RPMI8226 (cell line): Measurements from ENCODE around the gene KIF13A.
"Not testable (repeated sequence)": the region's sequence is repeated elsewhere in the genome, so short reads cannot be mapped to it uniquely, and the experiment has no call there.

Experiments
- DNase-seq: peaks from one replicate; pipeline ENCODE4 v3.0.0-alpha.2; 2015

Gene KIF13A

DNA sequence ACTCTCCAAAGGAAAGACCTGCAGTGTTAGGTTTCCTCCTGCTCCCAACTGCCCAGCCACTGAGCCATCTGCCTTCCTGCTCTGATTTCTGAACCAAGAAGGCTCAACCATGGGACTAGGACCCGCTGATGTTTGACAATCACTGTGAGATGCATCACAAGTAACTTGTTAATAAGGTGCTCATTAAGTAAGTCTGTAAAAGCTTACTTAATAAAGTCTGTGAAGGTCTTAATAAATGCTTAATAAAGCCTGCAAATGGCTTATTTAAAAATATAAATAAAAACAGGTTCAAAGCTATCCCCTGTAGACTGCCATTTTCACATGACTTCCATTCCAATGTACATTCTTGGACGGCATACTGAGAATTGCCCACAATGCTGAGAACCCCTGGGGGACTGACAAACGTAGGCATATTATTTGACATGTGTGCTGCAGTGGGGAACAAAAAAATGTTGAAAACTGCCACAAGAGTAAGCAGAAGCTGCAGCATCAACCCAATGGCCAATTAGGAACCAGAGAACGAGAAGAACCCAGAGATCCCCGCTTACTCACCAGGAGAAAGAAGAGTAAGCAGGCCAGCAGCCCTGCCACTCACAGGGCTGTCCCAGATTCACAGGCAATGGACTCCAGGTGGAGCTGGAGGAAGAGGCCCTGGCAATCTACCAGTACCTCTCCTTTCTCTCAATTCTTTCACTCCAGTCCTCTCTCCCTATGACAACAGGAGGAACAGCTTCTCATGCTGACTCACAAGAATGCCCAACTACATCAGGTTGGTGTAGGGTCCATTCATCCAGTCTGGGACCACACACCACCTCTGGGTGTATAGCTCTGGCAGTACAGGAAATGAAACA is 19.5 kb downstream of the KIF13A start:
- no peak for DNase-seq

DNA sequence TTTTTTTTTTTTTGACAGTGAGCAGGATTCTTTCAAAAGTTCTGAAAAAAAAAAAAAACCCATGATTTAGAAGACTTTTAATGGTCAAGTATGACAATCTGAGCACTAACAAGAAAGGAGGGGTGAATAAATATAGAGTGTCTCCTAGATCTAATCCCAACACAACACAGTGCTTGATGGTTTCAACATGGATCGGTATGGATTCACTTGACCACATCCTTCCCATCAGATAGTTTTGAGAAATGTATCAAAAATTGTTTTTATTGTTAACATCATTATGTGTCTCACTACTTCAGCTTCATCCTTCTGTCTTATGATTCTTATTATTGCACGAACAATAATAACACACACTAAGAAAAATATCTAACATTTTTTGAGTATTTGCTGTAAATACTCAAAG is 21.0 kb downstream of the KIF13A start:
- no peak for DNase-seq

DNA sequence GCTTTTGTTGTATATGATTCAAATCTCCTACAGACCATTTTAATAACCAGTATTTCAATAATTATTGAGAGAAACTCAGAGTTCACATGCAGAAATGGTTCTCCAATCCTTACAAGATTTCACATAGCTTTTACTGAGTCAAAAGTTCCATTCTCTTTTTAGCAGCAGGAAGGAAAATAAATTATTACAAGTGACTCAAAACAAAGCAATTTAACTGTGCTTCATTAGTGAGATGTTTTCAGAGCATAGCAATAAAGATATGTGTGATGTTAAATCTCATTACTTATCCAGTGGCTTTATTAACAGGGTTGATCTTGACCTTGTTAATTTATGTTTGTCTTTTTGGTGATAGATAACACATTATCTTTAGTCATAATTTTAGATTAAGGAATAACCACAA is 22.0 kb downstream of the KIF13A start:
- DNase-seq = no peak

DNA sequence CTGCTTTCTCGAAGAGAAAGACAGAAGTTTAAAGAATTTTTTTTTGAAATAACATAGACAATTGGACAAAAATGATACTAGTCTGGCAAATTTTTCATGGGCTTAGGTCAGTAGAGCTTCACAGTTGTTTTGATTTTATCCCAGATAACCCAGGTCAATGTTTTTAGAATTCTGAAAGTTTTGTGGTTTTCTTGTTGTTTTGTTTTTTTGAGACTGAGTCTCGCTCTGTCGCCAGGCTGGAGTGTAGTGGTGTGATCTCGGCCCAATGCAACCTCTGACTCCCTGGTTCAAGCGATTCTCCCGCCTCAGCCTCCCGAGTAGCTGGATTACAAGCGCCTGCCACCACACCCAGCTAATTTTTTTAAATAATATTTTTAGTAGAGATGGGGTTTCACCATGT is 22.8 kb downstream of the KIF13A start:
- DNase-seq = no peak

DNA sequence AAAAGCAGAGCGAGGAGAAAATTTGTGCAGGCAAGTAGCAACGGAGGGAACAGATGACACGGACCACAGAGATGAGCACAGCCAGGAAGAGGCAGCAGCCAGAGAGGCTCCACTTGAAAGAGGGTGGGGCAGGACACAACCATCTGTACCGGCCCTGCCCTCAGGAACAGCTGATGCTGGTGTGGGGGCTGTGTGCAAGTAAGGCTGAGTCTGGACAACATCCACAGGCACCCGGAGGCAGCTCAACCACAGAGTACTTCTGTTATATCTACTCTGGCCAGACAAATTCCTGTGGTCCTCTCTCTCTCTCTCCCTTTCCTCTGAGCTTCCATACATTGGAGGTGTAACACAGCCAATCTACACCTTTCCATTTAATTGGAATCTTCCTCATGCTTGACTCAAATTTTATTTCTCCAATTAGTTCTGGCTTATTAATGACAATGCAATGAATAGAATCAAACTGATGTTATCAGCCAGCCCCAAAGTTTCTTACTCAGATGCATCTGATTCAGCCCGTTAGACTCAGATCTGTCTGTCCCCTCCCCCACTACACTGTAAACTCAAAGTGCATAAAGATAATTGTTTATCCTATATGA is 24.9 kb downstream of the KIF13A start:
- DNase-seq = peak; percentile 68

DNA sequence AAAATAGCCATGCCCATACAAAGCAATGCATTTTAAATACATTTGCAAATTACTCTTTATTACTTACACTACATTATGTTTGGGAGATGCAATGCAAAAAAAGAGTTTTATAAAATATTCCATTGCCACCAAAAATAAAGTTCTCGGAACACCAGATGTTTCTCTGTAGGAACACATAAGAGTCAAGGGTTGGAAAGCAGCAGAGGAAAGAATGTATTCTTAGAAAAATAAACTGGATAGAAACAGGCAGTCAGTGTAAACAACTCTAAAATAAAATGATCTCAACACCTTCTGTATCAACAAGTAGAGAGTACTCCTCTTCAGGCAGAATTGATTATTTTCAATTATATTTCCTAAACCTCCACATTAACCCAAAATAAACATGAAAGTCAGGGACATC is 28.1 kb downstream of the KIF13A start:
- DNase-seq = no peak

DNA sequence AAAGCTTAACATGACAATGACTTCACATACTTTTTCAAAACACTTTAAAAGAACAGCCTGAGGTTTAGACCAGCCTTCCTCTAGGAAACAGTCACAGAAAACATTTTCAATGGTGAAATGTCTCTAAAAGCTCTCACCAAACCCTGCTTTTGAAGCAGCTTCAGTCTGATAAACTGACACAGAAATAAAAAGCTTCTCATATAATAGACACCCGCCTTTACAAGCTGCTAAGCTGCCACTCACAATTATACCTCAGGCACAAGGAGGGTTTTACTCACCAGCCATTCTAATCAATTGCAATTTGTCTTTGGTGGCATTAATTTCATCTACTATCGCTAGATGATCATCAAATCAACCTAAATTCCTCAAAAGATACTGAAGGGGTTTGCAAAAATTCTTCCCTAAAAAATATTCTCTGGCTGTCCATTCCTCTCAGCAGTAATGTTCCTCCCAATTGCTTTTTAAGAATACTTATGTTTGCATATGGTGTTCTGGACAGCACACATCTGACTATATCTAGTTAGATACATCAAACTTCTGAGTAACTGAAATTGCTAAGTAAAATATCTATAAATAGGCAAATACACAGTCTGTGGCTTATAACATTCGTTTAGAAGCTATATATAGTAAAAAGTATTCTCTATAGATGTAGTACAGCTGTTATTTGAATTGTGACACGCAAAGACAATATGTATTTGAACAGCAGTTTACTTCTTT is 29.4 kb downstream of the KIF13A start:
- no peak for DNase-seq

DNA sequence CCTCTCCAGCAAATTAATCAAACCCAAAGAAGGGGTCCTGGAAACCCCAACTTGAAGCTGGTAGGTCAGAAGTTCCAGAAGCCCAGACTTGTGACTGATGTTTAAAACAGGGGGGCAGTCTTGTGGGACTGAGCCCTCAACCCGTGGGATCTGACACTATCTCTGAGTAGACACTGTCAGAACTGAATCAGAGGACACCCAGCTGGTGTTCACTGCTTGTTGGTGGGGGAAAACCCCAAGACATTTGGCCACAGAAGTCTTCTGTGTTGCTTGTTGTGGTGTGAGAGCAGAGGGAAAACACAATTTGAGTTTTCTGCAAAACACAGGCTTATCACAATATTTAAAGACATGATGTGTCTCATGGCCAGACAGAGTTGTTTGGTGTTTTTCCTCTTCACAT is 29.9 kb downstream of the KIF13A start:
- no peak for DNase-seq

DNA sequence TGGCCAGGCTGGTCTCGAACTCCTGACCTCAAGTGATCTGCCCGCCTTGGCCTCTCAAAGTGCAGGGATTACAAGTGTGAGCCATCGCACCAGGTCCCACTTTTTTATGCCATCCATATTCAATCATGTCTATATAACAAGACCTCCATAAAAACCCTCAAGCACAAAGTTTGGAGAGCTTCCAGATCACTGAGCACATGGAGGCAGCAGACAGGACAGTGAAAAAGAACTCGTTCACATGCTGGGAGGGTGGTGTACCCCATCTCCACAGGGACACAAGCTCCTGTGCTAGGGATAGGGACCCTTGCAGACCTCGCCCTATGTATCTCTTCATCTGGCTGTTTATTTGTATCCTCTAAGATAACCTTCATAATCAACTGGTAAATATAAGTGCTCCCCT is 30.3 kb downstream of the KIF13A start:
- DNase-seq = no peak

DNA sequence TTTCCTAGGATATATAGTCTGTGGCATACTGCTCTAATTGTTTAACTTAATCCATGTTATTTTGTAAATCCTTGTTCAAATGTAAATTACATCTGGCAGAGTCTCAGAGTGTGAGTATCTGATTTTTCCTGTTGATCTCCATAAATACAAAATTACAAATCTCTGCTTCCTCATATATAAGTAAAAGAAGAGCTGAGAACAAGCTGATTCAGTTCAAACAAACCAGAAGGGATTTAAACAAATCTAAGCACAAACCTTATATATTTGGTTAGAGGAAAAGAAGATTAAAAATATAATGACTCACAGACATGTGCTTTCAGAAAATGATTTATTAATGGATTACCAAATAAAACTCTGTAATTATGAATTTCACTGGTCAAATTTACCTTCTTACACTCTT is 37.3 kb downstream of the KIF13A start:
- no peak for DNase-seq

DNA sequence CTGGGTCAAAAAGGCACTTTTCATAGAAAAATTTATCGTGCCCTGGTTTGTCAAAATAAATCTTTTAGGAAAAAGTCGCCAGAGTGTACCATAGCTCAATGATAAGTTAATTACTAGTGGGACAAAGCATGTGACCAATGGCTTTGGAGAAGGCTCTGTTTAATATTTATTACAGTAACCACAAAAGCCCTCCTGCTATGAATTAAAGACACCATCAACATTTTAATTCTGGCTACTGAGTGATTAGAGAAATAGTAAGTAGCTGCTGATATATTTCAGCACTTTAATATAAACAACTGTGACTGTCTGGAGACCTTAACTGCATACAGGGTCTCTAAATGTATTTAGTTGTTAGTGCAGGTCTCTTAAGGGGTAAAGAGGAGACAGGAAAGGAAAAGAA is 38.3 kb downstream of the KIF13A start:
- no peak for DNase-seq

DNA sequence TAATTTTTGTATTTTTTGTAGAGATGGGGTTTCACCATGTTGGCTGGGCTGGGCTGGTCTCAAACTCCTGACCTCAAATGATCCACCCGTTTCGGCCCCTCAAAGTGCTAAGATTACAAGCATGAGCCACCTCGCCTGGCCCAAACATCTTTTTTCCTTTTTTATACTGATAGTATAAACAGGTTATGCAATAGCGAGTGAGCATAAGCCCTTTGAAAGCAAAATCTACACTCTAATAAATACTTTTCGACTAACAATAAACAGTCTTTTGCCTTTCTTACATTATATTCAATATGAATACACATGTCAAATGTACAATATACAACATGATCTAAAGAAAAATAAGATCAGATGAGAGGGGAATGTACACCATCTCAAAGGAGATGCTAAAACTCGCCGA is 38.7 kb downstream of the KIF13A start:
- no peak for DNase-seq

DNA sequence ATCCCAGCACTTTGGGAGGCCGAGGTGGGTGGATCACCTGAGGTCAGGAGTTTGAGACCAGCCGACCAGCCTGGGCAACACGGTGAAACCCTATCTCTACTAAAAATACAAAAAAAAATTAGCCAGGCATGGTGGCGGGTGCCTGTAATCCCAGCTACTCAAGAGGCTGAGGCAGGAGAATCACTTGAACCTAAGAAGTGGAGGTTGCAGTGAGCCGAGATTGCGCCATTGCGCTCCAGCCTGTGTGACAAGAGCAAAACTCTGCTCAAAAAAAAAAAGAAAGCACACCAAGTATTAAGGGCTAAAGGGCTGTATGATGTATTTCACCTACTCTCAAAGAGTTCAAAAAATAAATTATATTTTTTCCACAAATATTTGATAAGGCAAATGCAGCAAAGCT is 39.9 kb downstream of the KIF13A start:
- not testable (repeated sequence) for DNase-seq

DNA sequence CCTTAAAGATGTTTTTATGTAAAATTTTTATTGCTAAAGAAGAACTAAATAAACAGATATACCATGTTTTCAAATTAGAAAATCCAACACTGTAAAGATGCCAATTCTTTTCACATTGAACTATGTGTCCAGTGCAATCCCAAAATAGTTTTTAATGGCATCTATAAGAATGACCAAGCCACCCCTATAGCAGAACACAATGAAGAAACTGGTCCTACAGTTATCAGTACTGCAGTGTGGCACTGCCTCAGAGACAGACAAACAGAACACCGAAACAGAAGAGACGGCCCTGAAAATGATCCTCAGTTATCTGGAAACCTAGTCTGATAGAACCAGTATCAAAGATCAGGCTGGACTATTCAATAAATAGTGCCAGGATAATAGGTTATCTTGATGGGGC is 41.9 kb downstream of the KIF13A start:
- no peak for DNase-seq

DNA sequence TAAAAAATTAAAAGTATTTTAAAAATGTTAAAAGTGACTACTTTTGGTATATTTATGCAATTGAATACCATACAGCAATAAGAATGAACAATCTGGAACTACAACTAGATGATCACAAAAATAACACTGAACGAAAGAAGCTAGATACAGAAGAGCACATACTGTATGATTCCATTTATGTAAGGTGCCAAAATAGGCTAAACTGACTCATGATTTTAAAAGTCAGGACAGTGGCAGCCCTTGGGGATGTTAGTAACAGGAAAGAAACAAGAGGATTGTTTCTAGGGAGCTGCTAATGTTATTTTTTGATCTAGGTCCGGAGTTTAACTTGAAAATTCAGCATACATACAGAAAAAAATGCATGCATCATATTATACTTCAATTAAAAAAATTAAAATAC is 42.3 kb downstream of the KIF13A start:
- no peak for DNase-seq

DNA sequence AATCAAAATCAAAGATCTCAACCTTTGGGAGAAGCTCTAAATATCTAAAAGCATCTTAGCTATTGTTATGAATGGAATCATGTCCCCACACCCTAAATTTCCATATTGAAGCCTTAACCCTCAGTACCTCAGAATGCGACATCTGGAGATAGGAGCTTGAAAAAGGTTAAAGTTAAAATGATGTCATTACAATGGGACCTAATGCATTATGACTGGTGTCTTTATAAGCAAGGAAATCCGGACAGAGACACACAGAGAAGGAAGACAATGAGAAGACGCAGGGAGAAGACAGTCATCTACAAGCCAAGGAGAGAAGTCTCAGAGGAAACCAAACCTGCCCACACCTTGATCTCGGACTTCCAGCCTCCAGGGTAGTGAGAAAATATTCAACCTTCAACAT is 46.1 kb downstream of the KIF13A start:
- no peak for DNase-seq

DNA sequence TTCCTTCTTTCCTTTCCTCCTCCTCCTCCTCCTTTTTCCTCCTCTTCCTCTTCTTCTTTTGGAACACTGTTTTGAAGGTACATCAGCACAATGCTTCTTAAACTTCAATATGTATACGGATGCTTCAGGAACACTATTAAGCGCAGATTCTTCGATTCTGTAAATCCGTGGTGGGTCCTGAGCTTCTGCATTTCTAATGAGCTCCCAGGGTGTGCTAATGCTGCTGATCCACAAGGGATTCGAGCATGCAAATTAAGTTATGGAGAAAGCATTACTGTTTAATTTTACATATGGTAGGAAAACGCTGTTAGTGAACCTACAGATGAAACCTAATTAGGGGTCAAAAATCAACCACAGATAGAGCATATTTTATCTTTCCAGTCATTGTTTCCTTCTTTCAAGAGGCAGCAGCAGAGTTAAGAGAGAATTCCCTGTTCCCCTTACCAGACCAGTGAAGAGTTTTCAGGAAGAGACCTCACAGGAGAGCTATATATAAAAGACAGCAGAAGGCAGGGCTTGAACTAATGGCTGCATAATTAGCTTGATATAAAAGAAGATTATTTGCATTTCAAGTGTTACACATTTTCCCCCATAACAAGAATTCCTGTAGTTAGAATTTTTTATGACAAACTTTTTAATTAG is 47.2 kb downstream of the KIF13A start:
- DNase-seq = no peak

DNA sequence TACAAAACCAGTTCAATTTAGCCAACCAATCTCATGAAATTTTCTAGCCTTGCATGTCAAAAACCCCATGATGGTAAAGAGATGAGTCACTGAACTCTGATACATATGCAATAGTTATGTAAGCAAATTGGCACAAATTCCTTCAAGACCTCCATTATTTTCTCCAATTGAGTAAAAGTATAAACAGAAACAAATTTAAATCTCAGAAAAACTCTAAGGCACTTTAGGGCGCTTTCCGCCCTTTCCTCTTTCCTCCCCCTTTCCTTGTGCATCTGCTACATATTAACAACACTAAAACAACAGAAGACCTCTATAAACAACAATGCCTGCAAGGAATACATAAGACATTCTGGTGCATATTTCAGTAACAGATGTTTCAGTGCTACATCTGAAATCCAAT is 48.5 kb downstream of the KIF13A start:
- DNase-seq = no peak

DNA sequence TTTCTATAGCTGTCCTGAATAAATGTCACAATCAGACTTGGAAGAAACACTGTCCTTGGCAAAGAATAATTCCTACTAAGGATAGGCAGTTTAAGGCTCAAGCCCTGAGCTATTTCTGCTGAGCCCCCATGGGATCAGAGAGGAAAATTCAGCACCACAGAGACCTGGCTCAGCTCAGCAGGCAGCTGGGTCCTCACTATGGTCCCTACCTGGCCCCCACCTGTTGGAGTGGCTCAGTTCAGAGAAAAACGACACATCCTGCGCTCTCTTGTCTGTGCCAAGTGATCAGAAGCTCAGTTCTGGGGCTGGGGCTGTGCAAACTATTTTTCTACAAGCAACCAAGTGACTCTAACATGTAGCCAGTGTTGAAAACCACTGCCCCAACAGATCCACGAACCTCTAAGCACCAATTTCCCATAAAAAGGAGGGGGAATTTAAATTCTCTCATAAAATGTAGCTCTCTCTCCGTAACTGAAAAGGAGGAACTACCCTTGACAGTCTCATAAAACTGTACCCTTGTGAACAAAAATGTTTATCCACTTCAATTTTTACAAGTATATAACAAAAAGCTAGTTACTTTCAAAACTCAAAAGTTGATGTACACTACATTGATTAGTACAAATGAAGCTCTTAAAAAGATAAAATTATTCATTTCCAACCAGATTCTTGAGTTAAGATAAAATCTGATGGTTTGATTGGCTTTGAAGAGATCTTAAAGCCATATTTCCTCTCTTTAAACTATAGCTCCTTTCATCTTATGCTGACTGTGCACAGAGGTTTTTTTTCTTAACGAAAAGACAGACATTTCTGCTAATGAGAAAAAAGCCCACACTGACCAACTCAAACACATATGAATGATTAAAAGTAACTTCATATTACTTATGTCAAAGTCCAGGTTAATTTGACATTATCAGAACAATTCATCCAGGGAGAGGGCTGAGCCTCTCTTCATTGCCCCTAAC is 52.0 kb downstream of the KIF13A start:
- DNase-seq = peak; percentile 25

DNA sequence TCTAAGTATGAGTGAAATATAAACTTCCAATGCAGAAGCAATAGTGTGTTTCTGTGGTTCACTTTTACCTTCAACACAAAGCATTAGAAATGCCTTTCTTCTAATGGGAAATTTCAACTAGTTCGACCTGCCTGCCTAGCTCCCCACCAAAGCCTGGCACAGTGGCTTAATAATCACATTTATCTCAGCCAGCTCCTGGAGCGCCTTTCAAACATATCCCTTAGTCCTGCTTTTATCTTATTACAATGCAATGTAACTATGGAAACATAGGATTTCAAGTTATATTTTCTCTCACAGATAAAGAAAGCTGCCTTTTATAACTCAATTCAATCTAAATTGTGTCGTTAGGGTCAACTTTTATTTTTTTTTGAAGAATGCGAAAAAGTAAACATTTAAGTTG is 53.7 kb downstream of the KIF13A start:
- peak; percentile 1 for DNase-seq

DNA sequence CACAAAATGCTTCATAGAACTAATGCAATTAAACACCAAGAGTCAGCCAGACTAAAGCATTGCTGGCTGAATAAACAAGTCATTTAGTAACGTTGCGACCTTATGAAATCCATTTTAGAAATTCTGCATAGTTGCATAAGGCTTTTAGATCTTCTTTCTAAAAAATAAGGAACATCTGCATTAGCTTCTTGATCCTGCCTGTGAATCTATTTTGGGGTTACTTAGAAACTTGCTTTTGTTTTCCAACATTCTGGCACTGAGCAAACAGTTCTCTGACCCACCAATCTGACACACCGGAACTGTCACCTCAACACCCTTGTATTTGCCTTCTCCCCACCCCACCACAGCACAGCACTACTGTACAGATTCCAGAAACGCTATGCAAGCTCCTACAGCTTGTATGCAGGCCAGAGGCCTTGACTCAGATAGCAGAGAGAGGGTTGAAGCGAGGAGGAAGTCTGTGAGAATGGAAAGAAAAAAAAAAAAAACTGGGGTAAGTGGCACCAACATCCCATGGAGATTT is 55.0 kb downstream of the KIF13A start:
- peak; percentile 47 for DNase-seq

DNA sequence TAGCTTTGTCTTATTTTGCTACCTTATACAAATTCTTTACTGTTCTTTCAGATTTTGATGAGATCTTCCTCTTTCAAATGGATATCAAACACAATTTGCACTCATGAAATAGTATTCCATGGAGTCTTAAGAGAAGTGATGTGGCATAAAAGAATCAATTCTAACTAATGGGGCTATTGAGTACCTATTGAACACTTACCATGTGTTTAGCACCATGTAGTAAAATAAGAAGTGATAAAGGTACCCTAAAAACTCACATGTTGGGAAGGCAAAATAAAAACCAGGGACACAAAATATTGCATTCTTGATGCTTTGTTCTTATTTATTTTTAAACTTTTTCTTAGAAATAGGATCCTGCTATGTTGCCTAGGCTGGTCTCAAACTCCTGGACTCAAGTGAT is 56.2 kb downstream of the KIF13A start:
- DNase-seq = no peak
